Femur (tissue), 1 donor: ENCODE data around the gene TTF2.
"Not testable (repeated sequence)": the region's sequence is repeated elsewhere in the genome, so short reads cannot be mapped to it uniquely, and the experiment has no call there.

Experiments
- DNase-seq: peaks from one replicate; pipeline ENCODE4 v3.0.0-alpha.2; 2017

Gene TTF2

GRCh38 chr1:117122330-117123025 is 62.4 kb downstream of the TTF2 start:
- DNase-seq: peak; percentile 29

GRCh38 chr1:117123274-117123673 is 63.1 kb downstream of the TTF2 start:
- DNase-seq: no peak

DNA sequence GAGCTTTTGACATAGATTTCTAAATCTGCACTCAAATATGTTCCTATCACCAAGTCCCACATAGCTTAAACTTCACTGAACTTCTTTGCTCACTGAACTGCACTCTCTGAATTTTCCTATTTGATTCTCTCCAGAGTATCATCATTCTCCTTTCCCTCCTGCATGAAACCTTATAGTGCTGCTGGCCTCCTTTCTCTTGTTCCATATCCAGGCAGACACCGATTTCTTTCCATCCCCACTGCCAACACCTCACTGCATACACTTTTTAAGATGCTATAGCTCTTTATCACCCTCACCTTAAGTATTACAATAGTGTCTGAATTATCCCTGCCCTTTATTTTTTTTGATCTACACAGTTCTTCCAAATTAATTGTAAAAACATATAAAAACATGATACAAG is 64.5 kb downstream of the TTF2 start:
- DNase-seq: peak; percentile 40

DNA sequence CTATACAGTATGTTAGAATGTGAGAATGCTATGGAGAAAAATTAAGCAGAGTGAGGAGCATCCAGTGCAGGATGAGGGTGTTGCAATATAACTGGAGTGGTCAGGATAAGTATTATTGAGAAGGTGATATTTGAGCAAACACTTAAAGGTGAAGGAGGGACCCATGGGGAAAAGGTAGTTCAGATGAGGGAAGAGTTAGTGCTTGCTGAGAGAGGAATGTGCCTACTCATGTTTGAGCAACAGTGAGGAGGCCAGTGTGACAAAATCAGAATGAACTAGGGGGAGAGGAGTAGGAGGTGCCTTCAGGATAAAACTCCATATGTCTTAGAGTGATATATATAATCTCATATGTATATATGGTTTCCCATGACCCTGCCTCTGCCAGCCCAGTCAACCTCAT is 67.7 kb downstream of the TTF2 start:
- no peak for DNase-seq

DNA sequence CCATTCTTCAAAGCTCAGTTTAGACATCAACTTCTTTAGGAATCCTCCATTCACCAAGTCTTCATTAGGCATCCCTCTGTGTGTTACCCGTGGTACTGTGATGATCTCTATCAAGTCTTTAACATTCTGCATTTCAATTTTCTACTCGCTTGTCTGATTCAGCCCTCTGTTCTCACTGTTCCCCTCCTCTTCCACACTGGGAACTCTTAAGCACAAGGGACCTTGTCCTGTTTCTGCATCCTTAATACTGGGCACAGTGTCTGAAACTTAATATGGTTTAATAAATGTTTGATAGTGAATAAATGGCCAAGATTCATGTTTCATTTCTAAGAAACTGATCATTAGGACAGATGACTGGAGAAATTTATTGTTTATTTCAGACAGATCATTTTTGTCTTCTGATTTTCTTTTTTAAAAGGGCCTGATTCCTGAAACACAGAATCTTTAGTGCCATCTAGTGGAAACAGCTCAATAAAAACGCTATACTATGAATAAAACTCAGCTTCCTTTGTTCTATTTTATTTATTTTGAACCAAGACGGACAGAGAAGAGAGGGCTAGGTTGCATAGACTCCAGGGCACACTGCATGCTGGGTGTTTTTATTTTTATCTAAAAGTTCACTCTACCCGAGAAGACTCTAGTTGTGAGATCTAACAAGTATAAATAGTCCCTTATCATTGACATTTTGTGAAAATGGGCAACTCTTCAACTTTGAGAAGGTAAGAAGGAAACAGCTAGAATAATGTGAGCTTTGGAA is 68.4 kb downstream of the TTF2 start:
- no peak for DNase-seq

GRCh38 chr1:117130526-117130925 is 70.4 kb downstream of the TTF2 start:
- no peak for DNase-seq

DNA sequence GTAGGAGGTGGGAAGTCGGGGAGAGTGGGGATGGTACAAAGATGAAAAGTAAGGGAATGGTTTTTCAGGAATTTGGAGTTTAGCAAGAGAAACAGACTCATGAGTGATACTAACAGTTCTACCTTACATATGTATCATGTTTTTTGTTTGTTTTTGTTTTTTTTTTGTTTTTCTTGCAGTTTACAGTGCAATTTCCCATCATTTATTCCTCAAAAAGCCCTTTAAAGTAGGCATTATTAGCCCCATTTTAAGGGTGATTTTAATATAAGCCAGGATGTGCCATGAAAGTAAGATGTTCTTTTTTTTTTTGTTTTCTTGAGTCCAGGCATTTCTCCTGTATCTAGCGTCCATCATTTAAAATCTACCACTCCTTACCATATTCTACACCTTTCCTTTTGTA is 75.2 kb downstream of the TTF2 start:
- no peak for DNase-seq

DNA sequence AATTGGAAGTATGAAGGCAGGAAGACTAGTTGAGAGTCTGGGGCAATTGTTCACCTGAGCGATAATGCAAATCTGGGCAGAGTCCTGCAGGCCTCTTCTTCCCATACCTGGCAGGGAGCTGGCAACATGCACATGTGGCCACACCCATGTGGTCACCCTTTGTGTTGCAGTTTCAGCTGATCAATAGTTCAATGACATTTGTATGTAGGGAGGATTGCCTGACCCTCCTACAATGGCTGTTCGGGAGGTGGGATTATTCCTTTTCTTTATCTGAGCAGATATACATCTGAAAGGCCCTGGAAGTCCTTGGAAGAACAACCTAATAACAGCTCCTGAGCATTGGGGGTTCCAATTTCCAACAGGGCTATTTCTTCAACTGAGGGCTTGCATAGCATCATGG is 76.6 kb downstream of the TTF2 start:
- no peak for DNase-seq

DNA sequence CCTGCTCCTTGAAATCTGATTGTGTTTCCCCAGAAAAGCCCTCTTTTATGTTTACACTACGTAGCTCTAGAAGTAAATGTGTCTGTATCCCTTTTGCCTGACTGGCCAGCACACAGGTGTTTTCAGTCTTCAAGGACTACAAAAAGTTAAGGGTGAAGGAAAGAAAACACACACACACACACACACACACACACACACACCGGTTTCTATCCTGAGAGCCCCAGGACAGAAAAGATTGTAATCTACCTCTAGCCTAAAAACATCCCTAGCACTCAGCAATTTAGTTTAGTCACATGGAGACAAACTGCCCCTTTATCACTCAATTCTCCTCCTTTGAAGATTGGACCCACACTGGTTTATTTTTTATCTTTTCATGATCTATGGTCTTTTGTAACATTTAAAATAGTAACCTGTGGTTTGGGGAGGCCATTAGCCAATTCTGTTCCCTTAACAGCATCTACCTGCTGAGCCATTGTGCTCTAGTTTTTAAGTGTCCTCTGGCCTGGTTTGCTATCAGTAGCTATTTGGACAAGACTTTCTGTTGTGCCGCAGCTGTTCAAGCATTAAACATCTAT is 77.2 kb downstream of the TTF2 start:
- no peak for DNase-seq

DNA sequence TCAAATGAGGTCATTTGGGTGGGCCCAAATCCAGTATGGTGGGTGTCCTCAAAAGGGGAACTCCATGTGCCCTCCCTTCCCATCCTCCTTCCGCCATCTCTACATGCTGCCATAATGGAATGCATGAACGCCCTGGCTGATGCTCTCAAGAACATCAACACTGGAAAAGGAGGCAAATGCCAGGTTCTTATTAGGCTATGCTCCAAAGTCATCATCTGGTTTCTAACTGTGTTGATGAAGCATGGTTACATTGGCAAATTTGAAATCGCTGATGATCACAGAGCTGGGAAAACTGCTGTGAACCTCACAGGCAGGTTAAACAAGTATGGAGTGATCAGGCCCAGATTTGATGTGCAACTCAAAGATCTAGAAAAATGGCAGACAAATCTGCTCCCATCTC is 78.0 kb downstream of the TTF2 start:
- DNase-seq: no peak

- no peak for DNase-seq
Observed at GRCh38 chr1:117138561-117138960, 78.4 kb downstream of the TTF2 start.

DNA sequence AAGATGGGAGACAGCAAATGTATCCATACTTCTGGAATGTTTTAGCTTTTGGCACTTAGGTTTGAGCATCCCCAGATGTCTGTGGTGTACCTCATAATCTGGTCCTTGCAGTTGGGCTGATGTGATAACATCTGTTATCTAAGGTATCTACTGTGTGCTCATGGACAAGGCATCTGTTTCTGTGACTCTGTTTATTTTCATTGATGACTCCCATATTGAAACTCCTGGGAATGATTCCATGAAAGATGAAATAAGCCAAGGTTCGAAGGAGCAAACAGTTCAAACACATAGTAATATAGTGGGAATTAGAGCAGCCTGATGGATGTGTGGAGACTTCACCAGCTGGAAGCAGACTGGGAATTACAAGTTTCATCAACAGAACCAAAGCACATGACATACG is 82.1 kb downstream of the TTF2 start:
- DNase-seq: no peak

DNA sequence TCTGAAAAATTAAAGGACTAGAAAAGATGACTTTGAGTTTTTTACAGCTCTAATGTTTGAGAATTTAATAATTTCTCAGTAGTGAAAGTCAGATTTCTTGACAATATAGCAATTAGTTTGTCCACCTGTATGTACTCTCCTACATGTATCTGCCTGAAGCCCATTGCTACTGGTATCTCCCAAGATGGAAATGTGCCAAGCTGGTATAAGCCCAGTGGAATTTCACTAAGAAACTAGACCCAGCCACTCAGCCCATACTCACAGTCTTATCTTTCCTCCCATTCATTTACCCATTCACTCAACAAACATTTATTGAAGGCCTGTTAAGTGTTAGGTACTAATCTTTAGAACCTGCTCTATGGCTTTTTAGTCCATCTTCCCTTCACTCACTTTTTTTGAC is 83.0 kb downstream of the TTF2 start:
- no peak for DNase-seq

GRCh38 chr1:117143871-117144270 is 83.7 kb downstream of the TTF2 start:
- no peak for DNase-seq

DNA sequence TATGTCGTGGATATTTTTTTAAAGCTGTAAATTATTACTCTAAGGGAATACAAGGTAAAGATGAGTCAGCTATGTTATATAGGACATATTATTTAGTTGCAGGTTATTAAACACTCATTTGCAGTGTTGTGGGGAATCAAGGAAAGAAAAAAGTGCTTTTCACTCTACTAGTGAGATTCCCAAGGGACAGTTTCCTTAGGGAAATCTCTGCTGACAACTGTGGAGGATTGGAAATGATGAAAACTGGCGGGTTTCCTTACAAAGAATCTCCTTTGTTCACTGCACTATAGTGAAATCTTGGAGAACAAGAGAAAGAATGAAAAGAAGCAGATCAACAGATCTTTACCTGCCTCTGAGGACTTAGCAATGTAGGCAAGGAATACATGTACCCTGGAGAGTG is 85.9 kb downstream of the TTF2 start:
- no peak for DNase-seq

GRCh38 chr1:117146575-117147340 is 86.6 kb downstream of the TTF2 start:
- DNase-seq: no peak

- DNase-seq: no peak
Observed at GRCh38 chr1:117147341-117147831, 87.3 kb downstream of the TTF2 start.

- no peak for DNase-seq
Observed at GRCh38 chr1:117147856-117148588, 87.9 kb downstream of the TTF2 start.

DNA sequence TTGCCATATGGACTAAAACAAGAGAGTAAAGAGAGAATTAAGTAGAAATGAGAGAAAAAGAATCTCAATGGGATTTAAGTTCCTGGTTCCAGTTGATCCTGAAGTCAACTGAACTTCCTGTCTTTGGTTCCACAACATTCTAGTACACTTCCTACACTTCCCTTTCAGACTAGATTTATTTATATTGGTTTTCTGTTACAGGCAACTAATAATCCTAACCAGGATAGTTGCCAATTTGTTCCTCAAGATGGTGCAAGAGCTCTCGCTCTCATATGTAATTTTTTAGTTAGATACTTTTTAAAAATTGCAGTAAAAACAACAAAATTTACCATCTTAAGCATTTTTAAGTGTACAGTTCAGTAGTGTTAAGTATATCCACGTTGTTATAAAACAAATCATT is 90.2 kb downstream of the TTF2 start:
- no peak for DNase-seq

GRCh38 chr1:117151305-117151704 is 91.2 kb downstream of the TTF2 start:
- DNase-seq: not testable (repeated sequence)
